H9 (cell line): ENCODE measurements around the gene USP34. TPM values are rescaled to one million over a fixed set of nuclear protein-coding genes. Genes with fewer than 3 reads are reported as not detected.

Source experiments
- DNase-seq: peaks from one replicate; pipeline ENCODE4 v3.0.0-alpha.2; 2017
- H2AFZ ChIP-seq: one replicate; pipeline ENCODE4 v1.6.1; 2013; ENCODE audit warnings: mild to moderate bottlenecking, low read length, control low read depth, moderate library complexity
- H2AK5ac ChIP-seq: 2 replicates; pipeline ENCODE4 v1.6.1; 2013; ENCODE audit warnings: low read length, control low read depth, mixed read lengths; ENCODE audit not compliant: insufficient read length
- H2BK120ac ChIP-seq: one replicate; pipeline ENCODE4 v1.6.1; 2013; ENCODE audit warnings: low read depth, mild to moderate bottlenecking, low read length, control low read depth, inconsistent platforms; ENCODE audit not compliant: poor library complexity, severe bottlenecking
- H2BK12ac ChIP-seq: 2 replicates; pipeline ENCODE4 v1.6.1; 2013; ENCODE audit warnings: low read length, control low read depth, mixed read lengths, low read depth; ENCODE audit not compliant: insufficient read length
- H2BK15ac ChIP-seq: 2 replicates; pipeline ENCODE4 v1.6.1; 2013; ENCODE audit warnings: low read depth, low read length, control low read depth
- H2BK20ac ChIP-seq: one replicate; pipeline ENCODE4 v1.6.1; 2013; ENCODE audit warnings: low read depth, mild to moderate bottlenecking, low read length, control low read depth, inconsistent platforms; ENCODE audit not compliant: poor library complexity, severe bottlenecking
- H2BK5ac ChIP-seq: 2 replicates; pipeline ENCODE4 v1.6.1; 2013; ENCODE audit warnings: low read length, control low read depth, mixed read lengths; ENCODE audit not compliant: insufficient read length
- H3K14ac ChIP-seq: 2 replicates; pipeline ENCODE4 v1.6.1; 2013; ENCODE audit warnings: low read length, control low read depth; ENCODE audit not compliant: insufficient read depth
- H3K18ac ChIP-seq: 2 replicates; pipeline ENCODE4 v1.6.1; 2013; ENCODE audit warnings: low read depth, mild to moderate bottlenecking, mixed read lengths, low read length, control low read depth; ENCODE audit not compliant: insufficient read length
- H3K23ac ChIP-seq: 2 replicates; pipeline ENCODE4 v1.6.1; 2013; ENCODE audit warnings: low read length, control low read depth, mixed read lengths, low read depth; ENCODE audit not compliant: insufficient read length
- H3K23me2 ChIP-seq: 2 replicates; pipeline ENCODE4 v1.6.1; 2013; ENCODE audit warnings: low read depth, mild to moderate bottlenecking, mixed read lengths, low read length, control low read depth; ENCODE audit not compliant: insufficient read length, poor library complexity, severe bottlenecking
- H3K27ac ChIP-seq: 2 replicates; pipeline ENCODE4 v1.5.1; 2013; ENCODE audit warnings: low read length, control low read depth, mixed read lengths, low read depth; ENCODE audit not compliant: insufficient read length
- H3K27me3 ChIP-seq: 2 replicates; pipeline ENCODE4 v1.6.1; 2013; ENCODE audit warnings: low read length, control low read depth, inconsistent platforms; ENCODE audit not compliant: insufficient read depth
- H3K4ac ChIP-seq: 2 replicates; pipeline ENCODE4 v1.6.1; 2013; ENCODE audit warnings: low read depth, mild to moderate bottlenecking, control low read depth, inconsistent platforms, low read length, moderate library complexity
- H3K4me1 ChIP-seq: 2 replicates; pipeline ENCODE4 v1.6.1; 2013; ENCODE audit warnings: low read length, control low read depth, inconsistent platforms; ENCODE audit not compliant: insufficient read depth
- H3K4me2 ChIP-seq: 2 replicates; pipeline ENCODE4 v1.6.1; 2013; ENCODE audit warnings: low read length, control low read depth, mixed read lengths; ENCODE audit not compliant: insufficient read length, insufficient read depth
- H3K56ac ChIP-seq: 2 replicates; pipeline ENCODE4 v1.6.1; 2013; ENCODE audit warnings: low read depth, mild to moderate bottlenecking, mixed read lengths, low read length, control low read depth; ENCODE audit not compliant: insufficient read length
- H3K79me1 ChIP-seq: 2 replicates; pipeline ENCODE4 v1.6.1; 2013; ENCODE audit warnings: low read depth, mild to moderate bottlenecking, moderate library complexity, low read length, control low read depth, inconsistent platforms; ENCODE audit not compliant: insufficient read depth, poor library complexity, severe bottlenecking
- H3K79me2 ChIP-seq: 2 replicates; pipeline ENCODE4 v1.6.1; 2013; ENCODE audit warnings: low read length, control low read depth, inconsistent platforms; ENCODE audit not compliant: insufficient read depth
- H3K9ac ChIP-seq: 2 replicates; pipeline ENCODE4 v1.6.1; 2013; ENCODE audit warnings: low read length, control low read depth, mixed read lengths; ENCODE audit not compliant: insufficient read length; ENCODE audit errors: extremely low read depth
- H3K9me3 ChIP-seq: one replicate; pipeline ENCODE4 v1.6.1; 2013; ENCODE audit warnings: low read depth, low read length, inconsistent platforms; ENCODE audit not compliant: control insufficient read depth
- H3T11ph ChIP-seq: one replicate; pipeline ENCODE4 v1.6.1; 2013; ENCODE audit warnings: mild to moderate bottlenecking, low read length, control low read depth, inconsistent platforms
- H4K20me1 ChIP-seq: one replicate; pipeline ENCODE4 v1.6.1; 2013; ENCODE audit not compliant: control insufficient read depth, insufficient read length, insufficient read depth
- H4K5ac ChIP-seq: 2 replicates; pipeline ENCODE4 v1.6.1; 2013; ENCODE audit warnings: low read depth, mild to moderate bottlenecking, mixed read lengths, low read length, control low read depth; ENCODE audit not compliant: insufficient read length
- H4K8ac ChIP-seq: replicated peaks from 2 replicates; pipeline ENCODE4 v1.6.1; 2013; ENCODE audit warnings: low read length, control low read depth, mixed read lengths, low read depth; ENCODE audit not compliant: insufficient read length
- H4K91ac ChIP-seq: 2 replicates; pipeline ENCODE4 v1.6.1; 2013; ENCODE audit warnings: low read depth, mild to moderate bottlenecking, moderate library complexity, mixed read lengths, low read length, control low read depth; ENCODE audit not compliant: insufficient read length
- H3K27ac Mint-ChIP-seq, 3 experiments: 2 replicates in 2 of 3; 3 replicates in 1 of 3; pipeline ENCODE4 v1.8.0; 2020 to 2021; ENCODE audit warnings: mixed read lengths in 3 of 3, mild to moderate bottlenecking in 1 of 3, moderate library complexity in 1 of 3
- H3K27me3 Mint-ChIP-seq: 2 replicates; pipeline ENCODE4 v1.8.0; 2021; ENCODE audit warnings: low read depth, mild to moderate bottlenecking, moderate library complexity, mixed read lengths
- H3K36me3 Mint-ChIP-seq, 3 experiments: 2 replicates in 2 of 3; 3 replicates in 1 of 3; pipeline ENCODE4 v1.8.0; 2020 to 2021; ENCODE audit warnings: low read depth in 3 of 3, mixed read lengths in 3 of 3; ENCODE audit not compliant: insufficient read depth in 1 of 3
- H3K4me1 Mint-ChIP-seq, 2 experiments: 2 replicates each; pipeline ENCODE4 v1.8.0; 2020; ENCODE audit warnings: mixed read lengths in 2 of 2
- H3K4me3 Mint-ChIP-seq, 2 experiments: 2 replicates in 1 of 2; 3 replicates in 1 of 2; pipeline ENCODE4 v1.8.0; 2020 to 2021; ENCODE audit warnings: mild to moderate bottlenecking in 2 of 2, mixed read lengths in 2 of 2, moderate library complexity in 1 of 2
- H3K9me3 Mint-ChIP-seq, 2 experiments: 2 replicates in 1 of 2; 3 replicates in 1 of 2; pipeline ENCODE4 v1.8.0; 2020; ENCODE audit warnings: mild to moderate bottlenecking in 2 of 2, mixed read lengths in 2 of 2, moderate library complexity in 1 of 2
- CTCF ChIP-seq: fragments of 200-600 bp; sonication (generic); conservative IDR thresholded peaks from 3 replicates; pipeline ENCODE4 v1.8.0; 2021; ENCODE audit warnings: antibody characterized with exemption, mild to moderate bottlenecking
- WGBS: extraction: QIAGEN DNeasy Blood & Tissue Kit; methylation state at CpG from one replicate; pipeline ENCODE4 v1.1.7; 2013; ENCODE audit warnings: missing lambda C conversion rate, low lambda C conversion rate, mixed read lengths; ENCODE audit not compliant: insufficient read length; ENCODE audit errors: extremely low coverage; 5-methylcytosine and 5-hydroxymethylcytosine counted together
- total RNA-seq: library from RNA; stranded (reverse); gene quantifications from 2 replicates; pipeline ENCODE4 v1.2.1, GENCODE V29; 2021

USP34 gene
- total RNA-seq, 1 experiment from 2014 or later, result 93.9 TPM

GRCh38 chr2:61471905-61472805 is 1.3 kb upstream of the USP34 start:
- Histone ChIP-seq H3K4me2 (peak overlapping the region; percentile 99), H2AK5ac (no peak overlapping the region), H3T11ph (no peak overlapping the region), H2BK5ac (no peak overlapping the region), H3K18ac (no peak overlapping the region), H3K27me3 (no peaks in the 10 kb centered on the region), H4K5ac (no peak overlapping the region), H3K79me1 (peaks cover 2% of the 10 kb centered on the region), H3K14ac (peak overlapping the region; percentile 64; the same call in 1 of the 2 replicates), H3K9ac (peak overlapping the region; percentile 86), H4K8ac (no peak overlapping the region), H2BK12ac (no peak overlapping the region), H3K23ac (no peak overlapping the region), H3K4me1 (no peaks in the 10 kb centered on the region), H2BK15ac (no peak overlapping the region), H4K91ac (no peak overlapping the region), H3K27ac (peak overlapping the region; percentile 53), H3K79me2 (peaks cover 28% of the 10 kb centered on the region; the same call in 1 of the 2 replicates), H3K4ac (no peak overlapping the region), H3K23me2 (peaks cover 7% of the 10 kb centered on the region), H4K20me1 (no peaks in the 10 kb centered on the region), H3K56ac (no peak overlapping the region), H3K9me3 (no peaks in the 10 kb centered on the region), H2AFZ (no peak overlapping the region), H2BK20ac (no peak overlapping the region), H2BK120ac (no peak overlapping the region)
- H3K27me3 Mint-ChIP-seq, result no peaks in the 10 kb centered on the region; the same call in 1 of the 2 replicates
- H3K9me3 Mint-ChIP-seq, result no peaks in the 10 kb centered on the region; a peak in 2 of 5 replicates
- H3K4me3 Mint-ChIP-seq, result peak overlapping the region; percentile 85 to 98
- peaks cover 21 to 23% of the 10 kb centered on the region in 2 experiments for H3K4me1 Mint-ChIP-seq
- H3K27ac Mint-ChIP-seq, result peak overlapping the region; percentile 96 to 97 (median 97)
- no CpG with 5 or more reads among the region's 19 CpGs for WGBS
- no peak for TF ChIP-seq CTCF
- no peak for DNase-seq
- peaks cover 6 to 31% (median 30%) of the 10 kb centered on the region in 3 experiments for H3K36me3 Mint-ChIP-seq
